CD4-positive, alpha-beta T cell treated with Interleukin-17A for 4 hours (primary cell): Measurements from ENCODE around the gene OCA2.
"Not testable (repeated sequence)": the region's sequence is repeated elsewhere in the genome, so short reads cannot be mapped to it uniquely, and the experiment has no call there.

Experiments used
- DNase-seq: peaks from one replicate; pipeline ENCODE4 v3.0.0-alpha.2; 2020; ENCODE audit warnings: mixed read lengths

The OCA2 gene

DNA sequence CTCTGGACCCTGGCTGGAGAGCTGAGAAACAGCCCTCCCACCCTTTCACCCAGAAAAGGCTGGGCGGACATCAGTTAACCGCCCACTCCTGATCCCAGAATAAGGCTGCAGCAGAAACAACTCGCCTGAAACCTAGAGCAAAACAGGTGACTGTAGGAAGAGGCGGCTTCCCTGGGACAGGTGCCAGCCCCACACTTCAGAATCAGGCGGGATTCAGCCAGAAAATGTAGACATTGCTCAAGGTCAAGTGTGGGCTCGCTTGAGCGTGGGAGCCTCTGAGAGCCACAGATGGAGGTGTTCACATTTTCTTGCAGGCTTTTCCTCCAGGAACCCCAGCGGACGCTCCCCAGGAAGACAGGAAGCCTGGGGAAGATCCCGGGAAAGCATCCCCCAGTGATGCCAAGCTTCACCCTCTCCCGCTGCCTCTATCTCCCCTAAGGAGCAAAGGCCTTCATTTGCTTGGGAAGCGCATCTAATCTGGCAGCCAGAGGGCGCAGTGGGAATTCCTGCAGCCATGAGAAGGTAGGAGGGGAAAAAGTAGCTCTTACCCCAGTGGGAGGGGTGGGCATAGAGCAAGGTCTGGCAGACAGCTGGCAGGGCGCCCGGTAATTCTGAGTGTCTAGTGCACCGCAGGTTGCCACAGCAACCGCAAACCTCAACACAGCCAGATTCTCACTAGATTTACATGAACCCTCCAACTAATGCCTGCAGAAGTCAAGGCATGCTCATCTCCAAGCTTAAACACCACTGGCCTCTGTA lies 77.7 kb downstream of the OCA2 start:
- no peak for DNase-seq

DNA sequence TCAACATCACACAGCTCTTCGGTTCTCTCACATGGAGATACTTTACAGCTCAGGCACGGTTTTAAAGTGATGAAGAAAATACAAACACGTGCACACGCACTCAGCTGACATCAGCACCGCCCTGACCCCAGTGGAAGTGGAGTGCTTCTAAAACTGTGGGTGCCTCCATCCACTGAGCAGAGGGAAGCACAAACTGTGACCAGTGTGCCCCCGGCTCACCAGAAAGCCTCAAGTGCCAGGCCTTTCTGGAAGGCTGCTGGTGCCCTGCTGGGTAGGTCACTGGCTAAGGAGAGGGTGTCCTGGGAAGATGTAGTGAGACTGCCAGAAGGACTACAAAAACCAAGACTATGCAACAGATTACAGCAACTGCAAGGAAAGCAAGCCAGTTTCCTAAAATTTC lies 78.5 kb downstream of the OCA2 start:
- DNase-seq = no peak

DNA sequence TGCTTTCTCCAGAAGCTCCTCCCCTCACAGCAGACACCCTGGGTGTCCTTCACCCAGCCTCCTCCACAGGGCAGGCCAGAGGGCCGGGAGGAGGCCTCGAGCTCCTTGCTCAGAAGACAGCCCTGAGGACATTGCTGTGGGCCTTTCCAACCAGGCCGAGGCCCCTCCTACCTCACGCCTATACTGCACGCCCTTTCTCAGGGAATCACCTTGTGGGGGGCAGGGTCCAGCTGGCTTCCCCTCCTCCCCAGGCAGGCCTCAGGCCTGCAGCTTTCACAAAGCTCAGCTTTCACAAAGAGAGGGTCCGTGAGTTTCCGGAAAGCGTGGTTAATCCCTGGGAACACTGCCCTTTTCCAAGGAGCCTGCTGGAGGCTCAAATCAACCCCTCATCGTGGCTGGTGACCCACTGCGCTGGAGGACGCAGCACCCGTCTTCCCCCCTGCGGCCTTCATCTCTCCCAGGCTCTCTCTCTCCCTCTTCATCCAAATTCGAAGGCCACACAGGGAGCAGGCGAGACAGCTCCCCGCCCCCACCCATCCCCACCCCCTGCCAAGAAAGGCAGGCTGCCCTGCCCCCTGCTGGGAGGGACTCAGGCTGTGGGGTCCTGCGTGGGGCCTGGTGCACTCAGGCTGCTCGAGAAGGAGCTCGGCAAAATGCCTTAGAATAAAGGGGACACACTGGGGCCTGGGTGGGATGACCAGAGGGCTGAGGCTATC lies 79.4 kb downstream of the OCA2 start:
- no peak for DNase-seq

DNA sequence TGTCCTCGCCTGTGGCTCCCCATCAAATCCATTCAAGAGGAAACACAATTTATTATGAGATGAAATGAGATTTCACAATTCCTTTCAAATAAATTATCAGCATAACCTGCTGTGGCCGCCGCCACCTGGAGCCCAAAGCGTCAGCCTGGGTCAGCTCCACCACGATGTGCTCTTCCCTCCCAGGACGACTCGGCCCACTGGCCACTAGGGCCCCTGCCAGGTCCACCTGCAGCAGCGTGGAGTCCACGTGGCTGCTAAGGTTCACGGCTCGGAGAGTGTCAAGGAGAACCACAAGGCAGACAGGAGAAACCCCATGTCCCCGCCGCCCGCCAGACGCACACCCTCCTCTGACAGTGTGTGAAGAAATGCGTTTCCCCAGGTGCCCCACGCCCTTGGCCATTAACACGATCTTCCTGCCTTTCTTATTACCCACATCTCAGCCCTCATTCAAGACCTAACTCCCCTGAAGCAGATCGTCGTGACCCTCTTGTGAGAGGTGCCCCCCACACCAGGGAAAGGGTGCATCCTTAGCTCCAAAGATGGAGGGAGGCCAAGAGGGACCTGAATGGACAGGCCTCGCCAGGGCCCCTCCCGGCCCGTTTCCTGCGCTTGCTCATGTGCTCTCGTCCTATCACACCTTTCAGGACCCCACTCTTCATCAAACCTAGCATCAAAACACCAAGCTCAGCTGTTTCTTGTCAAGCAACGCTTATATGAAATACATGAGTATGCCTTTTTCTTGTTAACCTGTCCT lies 80.6 kb downstream of the OCA2 start:
- no peak for DNase-seq

GRCh38 chr15:28017423-28017924 lies 81.6 kb downstream of the OCA2 start:
- no peak for DNase-seq

DNA sequence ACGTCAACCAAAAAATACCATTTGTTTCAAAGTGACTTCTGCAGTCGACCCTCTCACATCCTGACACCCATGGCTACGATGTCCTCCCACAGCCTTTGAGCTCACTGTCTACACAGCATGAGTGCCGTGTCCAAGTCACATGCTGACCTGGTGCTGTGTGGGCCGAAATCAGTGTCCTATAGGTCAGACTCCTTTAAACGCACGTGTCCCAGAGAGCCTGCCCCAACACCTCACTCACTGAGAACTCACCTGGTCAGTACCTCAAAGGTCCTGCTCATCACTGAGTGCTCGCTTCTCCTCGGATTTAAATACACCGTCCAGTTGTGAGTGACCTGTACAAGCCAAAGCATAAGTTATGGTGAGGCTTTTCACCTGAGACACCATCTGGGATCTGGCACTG lies 83.3 kb downstream of the OCA2 start:
- DNase-seq = no peak

GRCh38 chr15:28014623-28015200 lies 84.4 kb downstream of the OCA2 start:
- no peak for DNase-seq

DNA sequence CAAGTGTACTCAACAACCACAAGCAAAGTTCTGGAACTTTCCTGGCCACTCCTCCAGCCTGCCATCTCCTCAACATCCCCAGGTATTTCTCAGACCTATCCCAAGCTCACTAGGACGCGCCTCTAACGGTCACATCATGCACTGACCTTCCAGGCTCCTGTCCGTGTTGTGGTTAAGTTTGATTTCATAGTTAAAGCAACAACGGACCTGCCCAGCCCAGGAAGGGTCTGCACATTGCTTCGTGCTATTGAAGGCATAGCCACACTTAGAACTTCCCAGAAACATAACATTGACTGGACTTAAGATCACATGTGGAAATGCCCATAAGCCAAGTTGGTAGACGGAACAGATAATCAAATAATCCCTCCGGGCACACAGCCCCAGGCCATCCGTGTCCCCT lies 85.1 kb downstream of the OCA2 start:
- no peak for DNase-seq

GRCh38 chr15:28013480-28013879 lies 85.6 kb downstream of the OCA2 start:
- DNase-seq = no peak

GRCh38 chr15:28012231-28012630 lies 86.9 kb downstream of the OCA2 start:
- DNase-seq = no peak

GRCh38 chr15:28008175-28008574 lies 90.9 kb downstream of the OCA2 start:
- DNase-seq = not testable (repeated sequence)

- no peak for DNase-seq
Observed at GRCh38 chr15:28006116-28006905, 92.8 kb downstream of the OCA2 start.

DNA sequence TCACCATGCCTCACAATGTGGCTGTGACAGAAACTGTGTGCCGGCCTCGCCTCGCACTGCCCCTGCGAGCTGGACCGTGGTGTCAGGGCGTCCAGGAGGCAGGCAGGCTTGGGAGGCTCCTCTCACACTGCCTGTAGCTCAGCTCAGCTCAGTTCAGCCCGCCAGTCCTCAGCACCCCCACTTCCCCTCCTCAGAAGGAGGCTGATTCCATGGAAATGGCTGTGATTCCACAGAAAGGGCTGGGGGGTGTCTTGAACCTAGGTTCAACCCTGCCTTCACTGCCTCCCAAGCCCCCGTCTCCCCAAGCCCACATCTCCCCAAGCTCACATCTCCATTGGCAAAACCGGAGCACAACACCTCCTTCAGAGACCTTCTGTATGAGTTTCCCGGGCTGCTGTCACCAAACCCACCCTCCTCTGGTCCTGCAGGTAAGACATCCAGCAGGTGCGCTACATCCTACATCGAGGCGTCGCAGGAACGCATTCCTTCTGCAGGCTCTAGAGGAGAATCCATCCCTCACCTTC lies 94.0 kb downstream of the OCA2 start:
- DNase-seq = no peak

DNA sequence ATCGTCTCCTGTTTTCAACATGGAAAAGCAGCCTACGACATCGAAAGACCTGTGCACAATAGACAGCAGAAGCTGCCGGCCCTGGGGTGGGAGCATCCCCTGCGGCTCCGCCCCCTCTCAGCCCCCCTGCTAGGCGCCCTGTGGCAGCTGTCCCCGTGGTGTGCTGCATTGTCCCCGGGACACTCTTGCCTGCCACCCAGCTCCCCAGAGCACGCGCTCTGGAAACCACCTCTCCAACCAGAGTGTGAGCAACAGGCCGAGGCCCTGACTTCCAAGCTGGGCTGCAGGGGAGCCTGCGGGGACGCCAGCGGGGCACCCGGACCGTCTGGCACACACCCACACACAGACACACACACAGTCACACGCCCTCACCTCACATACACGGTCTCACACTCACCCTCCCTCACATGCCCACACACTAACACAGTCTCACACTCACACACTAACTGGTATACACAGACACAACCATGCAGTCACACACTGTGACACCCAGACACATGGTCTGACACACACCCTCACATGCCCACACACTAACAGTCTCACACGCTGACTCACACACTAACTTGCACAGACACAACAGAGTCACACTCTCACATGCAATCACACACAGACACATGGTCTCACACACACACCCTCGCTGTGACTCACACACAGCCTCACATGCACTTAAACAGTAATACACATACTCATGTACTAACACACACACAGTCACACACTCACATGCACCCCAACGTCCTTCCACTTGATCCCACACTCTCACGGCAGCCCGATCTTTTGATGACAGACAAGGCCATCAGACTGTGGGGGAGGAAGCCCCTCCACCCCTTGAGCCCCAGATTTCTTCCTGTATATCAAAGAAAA lies 94.7 kb downstream of the OCA2 start:
- no peak for DNase-seq

DNA sequence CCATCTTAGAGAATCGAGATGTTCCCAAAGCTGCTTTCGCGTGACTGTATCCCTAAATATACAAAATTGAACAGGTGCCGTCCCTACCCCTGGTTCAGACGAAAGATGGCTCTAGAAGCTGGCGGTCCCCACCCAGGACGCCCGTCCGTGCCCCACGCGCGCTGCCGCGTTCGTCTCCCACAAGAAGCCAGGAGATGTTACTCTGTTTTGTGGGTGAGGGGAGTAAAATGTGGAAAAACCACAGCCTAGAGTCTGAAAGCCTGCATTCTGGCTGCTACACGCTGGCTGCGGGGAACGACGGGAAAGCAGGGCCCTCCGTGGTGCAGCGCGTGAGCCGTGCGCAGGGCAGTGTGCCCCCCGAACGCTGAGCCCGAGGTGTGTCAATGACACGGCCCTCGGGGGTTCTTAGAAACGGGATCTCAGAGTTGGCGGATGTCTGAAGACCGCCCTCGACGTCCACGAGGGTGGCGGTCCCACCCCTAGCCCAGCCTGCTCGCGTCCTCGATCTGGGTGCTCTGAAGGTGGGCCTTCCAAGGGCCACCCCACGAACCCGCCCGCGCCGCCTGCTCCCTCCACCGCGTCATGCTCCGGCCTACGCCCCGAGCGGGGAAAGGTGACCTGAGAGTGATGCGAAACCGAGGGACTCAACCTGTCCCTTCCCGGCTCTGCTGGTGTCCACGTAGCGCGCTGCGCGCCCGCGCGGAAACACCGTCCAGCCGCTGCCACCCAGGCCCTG lies 95.6 kb downstream of the OCA2 start:
- no peak for DNase-seq

GRCh38 chr15:28002867-28003266 lies 96.2 kb downstream of the OCA2 start:
- DNase-seq = no peak

GRCh38 chr15:28002136-28002861 lies 96.8 kb downstream of the OCA2 start:
- DNase-seq = no peak

- DNase-seq = no peak
Observed at GRCh38 chr15:28001641-28002040, 97.5 kb downstream of the OCA2 start.

DNA sequence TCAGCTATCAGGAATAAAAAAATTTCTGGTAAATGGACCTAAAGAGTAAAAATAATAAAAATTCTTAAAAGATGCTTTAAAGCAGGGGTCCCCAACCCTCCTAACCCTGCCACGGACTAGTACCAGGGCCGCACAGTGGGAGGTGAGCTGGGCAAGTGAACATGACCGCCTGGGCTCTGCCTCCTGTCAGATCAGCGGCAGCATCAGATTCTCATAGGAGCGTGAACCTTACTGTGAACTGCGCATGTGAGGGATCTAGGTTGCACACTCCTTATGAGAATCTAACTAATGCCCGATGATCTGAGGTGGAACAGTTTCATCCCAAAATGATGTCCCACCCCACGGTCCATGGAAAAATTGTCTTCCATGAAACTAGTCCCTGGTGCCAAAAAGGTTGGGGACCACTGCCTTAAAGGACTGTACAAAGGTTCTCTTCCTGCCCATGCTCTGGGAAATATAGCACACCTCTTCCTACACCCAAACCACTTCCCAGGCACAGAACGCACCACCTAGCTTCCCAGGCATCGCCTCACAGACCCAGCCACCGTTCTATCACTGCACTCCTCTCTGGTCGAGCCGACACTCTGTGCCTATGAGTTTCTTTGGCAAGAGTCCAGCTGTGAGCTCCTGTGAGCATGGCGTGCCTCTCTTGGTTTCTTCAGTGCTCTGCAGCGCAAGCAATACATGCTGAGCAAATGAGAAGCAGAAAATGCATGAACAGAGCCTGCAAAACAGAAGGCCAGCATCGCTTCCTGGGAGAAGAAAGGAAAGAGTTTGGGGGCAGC lies 104.9 kb downstream of the OCA2 start:
- DNase-seq = no peak
